Neural crest cell (in vitro differentiated cells): ENCODE data around the gene RPLP2. TPM values are rescaled to one million over a fixed set of nuclear protein-coding genes. Genes with fewer than 3 reads are reported as not detected.

Experiments used
- DNase-seq: peaks from one replicate; pipeline ENCODE4 v3.0.0; 2021; ENCODE audit warnings: low read depth, mixed read lengths, low spot score
- H3K27ac Mint-ChIP-seq: one replicate; pipeline ENCODE4 v1.8.0; 2021; ENCODE audit warnings: mild to moderate bottlenecking, mixed read lengths; ENCODE audit not compliant: unreplicated experiment
- H3K27me3 Mint-ChIP-seq: 2 replicates; pipeline ENCODE4 v1.8.0; 2021; ENCODE audit warnings: low read depth, mild to moderate bottlenecking, mixed read lengths
- H3K36me3 Mint-ChIP-seq: 2 replicates; pipeline ENCODE4 v1.8.0; 2021; ENCODE audit warnings: low read depth, mild to moderate bottlenecking, mixed read lengths
- H3K4me1 Mint-ChIP-seq: 2 replicates; pipeline ENCODE4 v1.8.0; 2021; ENCODE audit warnings: mixed read lengths
- H3K4me3 Mint-ChIP-seq: one replicate; pipeline ENCODE4 v1.8.0; 2021; ENCODE audit warnings: mild to moderate bottlenecking, mixed read lengths
- H3K9me3 Mint-ChIP-seq: 2 replicates; pipeline ENCODE4 v1.8.0; 2021; ENCODE audit warnings: mixed read lengths
- total RNA-seq: library from RNA; stranded (reverse); gene quantifications from 2 replicates; pipeline ENCODE4 v1.2.1, GENCODE V29; 2021
- TF ChIP-seq, protein P1 (sequence below): fragments of 200-600 bp; sonication (generic); conservative IDR thresholded peaks from 2 replicates; pipeline ENCODE4 v1.5.0; 2021; ENCODE audit warnings: antibody characterized with exemption, mild to moderate bottlenecking

RPLP2 gene
- total RNA-seq, 1 donor from 2014 or later, result 1,810 TPM

- H3K9me3 Mint-ChIP-seq, result no peaks in the 10 kb centered on the region
- no peak overlapping the region for H3K27ac Mint-ChIP-seq
- H3K27me3 Mint-ChIP-seq, result no peaks in the 10 kb centered on the region
- peak overlapping the region; percentile 66 for H3K4me3 Mint-ChIP-seq
- H3K4me1 Mint-ChIP-seq, result peaks cover 18% of the 10 kb centered on the region
- no peak for DNase-seq
- TF ChIP-seq, protein P1, sequence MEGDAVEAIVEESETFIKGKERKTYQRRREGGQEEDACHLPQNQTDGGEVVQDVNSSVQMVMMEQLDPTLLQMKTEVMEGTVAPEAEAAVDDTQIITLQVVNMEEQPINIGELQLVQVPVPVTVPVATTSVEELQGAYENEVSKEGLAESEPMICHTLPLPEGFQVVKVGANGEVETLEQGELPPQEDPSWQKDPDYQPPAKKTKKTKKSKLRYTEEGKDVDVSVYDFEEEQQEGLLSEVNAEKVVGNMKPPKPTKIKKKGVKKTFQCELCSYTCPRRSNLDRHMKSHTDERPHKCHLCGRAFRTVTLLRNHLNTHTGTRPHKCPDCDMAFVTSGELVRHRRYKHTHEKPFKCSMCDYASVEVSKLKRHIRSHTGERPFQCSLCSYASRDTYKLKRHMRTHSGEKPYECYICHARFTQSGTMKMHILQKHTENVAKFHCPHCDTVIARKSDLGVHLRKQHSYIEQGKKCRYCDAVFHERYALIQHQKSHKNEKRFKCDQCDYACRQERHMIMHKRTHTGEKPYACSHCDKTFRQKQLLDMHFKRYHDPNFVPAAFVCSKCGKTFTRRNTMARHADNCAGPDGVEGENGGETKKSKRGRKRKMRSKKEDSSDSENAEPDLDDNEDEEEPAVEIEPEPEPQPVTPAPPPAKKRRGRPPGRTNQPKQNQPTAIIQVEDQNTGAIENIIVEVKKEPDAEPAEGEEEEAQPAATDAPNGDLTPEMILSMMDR, result no peak
- no peaks in the 10 kb centered on the region for H3K36me3 Mint-ChIP-seq
These were observed 37.1 kb upstream of the RPLP2 start for GRCh38 chr11:772429-773390.

- H3K4me3 Mint-ChIP-seq, result peak overlapping the region; percentile 66
- H3K27ac Mint-ChIP-seq, result peak overlapping the region; percentile 12
- H3K4me1 Mint-ChIP-seq, result peaks cover 18% of the 10 kb centered on the region
- DNase-seq, result no peak
- H3K9me3 Mint-ChIP-seq, result no peaks in the 10 kb centered on the region
- TF ChIP-seq, protein P1, result no peak
- no peaks in the 10 kb centered on the region for H3K27me3 Mint-ChIP-seq
- no peaks in the 10 kb centered on the region for H3K36me3 Mint-ChIP-seq
These were observed 36.3 kb upstream of the RPLP2 start for GRCh38 chr11:773425-773824.

DNA sequence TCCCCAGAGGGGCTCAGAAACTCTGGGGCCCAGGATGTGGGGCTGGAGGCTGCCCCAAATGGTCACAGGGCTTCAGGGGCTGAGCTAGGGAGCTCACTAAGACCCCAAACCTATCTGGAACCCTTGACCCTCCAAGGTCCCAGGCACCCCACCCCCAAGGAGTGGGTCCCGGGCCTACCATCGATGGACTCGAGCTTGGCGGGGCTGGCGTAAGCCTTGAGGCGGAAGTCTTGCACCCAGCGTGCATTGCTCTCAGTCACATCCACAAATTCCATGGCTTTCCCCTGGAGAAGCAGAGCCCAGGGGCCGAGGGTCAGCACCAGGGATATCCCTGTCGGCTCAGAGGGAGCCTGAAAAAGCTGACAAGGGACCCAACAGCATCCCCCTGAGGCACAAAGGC is 35.9 kb upstream of the RPLP2 start:
- no peaks in the 10 kb centered on the region for H3K9me3 Mint-ChIP-seq
- no peak for DNase-seq
- H3K36me3 Mint-ChIP-seq, result no peaks in the 10 kb centered on the region
- no peak overlapping the region for H3K27ac Mint-ChIP-seq
- H3K27me3 Mint-ChIP-seq, result no peaks in the 10 kb centered on the region
- peak overlapping the region; percentile 57 for H3K4me3 Mint-ChIP-seq
- H3K4me1 Mint-ChIP-seq, result peaks cover 18% of the 10 kb centered on the region
- TF ChIP-seq, protein P1, result no peak

DNA sequence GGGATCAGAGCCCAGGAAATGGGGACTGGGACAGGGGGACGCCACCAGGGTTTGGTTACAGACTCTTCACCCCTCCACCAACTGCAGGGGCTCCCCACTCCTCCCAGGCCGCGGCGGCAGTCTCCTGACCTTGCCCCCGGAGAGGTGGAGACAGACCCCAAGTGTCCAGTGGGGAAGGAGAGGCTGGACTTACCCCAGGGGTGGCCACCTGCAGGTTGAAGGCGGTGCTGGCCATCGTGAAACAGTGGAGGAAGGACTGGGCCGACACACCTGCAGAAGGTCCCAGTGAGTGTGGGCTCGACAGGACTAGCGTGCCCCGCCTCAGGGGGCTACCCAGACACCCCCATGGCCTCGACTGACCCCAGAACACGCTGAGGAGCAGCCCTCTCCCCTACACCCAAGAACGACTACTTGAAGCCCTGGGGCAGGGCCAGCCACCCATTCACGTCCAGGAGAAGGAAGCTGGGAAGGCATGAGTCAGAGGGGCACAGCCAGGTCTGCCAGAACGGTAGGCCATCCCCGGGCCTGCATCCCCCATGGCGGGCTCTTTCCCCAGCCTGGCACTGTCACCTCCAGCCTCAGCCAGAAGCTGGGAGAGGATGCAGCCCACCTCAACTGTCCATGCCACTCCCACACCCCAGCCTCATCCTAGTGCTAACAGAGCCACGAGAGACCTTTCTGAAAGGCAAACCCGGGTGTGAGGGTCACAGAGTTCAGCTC is 34.7 kb upstream of the RPLP2 start:
- H3K27me3 Mint-ChIP-seq, result no peaks in the 10 kb centered on the region
- no peak overlapping the region for H3K27ac Mint-ChIP-seq
- DNase-seq, result no peak
- TF ChIP-seq, protein P1, result no peak
- H3K4me3 Mint-ChIP-seq, result peak overlapping the region; percentile 91
- H3K9me3 Mint-ChIP-seq, result no peaks in the 10 kb centered on the region
- H3K36me3 Mint-ChIP-seq, result no peaks in the 10 kb centered on the region
- peaks cover 18% of the 10 kb centered on the region for H3K4me1 Mint-ChIP-seq

DNA sequence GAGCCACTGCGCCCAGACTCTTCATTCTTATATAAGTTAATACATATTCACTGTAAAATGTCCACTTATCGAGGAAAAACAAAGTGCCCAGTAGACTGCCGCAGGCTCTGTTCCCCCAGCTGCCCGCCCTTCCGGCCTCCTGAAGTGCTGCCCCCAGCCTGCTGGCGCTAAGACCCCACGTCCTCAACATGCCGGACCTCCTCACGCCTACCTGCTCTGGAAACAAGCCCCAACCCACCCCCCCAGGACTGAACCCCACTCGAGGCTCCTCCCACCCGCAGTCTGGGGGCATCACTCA is 33.6 kb upstream of the RPLP2 start:
- TF ChIP-seq, protein P1, result no peak
- Mint-ChIP-seq H3K4me1 (peaks cover 26% of the 10 kb centered on the region), H3K9me3 (no peaks in the 10 kb centered on the region), H3K27ac (peak overlapping the region; percentile 93), H3K4me3 (peak overlapping the region; percentile 91), H3K36me3 (no peaks in the 10 kb centered on the region), H3K27me3 (no peaks in the 10 kb centered on the region)
- DNase-seq, result no peak
